NOMO-1 (cell line): ENCODE data around the gene TNFSF12.
A peak's percentile ranks its signal among the peaks of the same experiment; 100 is the strongest.

Experiments used
- DNase-seq, 2 experiments: peaks; one replicate each; lab custom pipeline; 2025; ENCODE audit not compliant: unreplicated experiment in 2 of 2; lab: John Stamatoyannopoulos, UW

Gene TNFSF12

DNA sequence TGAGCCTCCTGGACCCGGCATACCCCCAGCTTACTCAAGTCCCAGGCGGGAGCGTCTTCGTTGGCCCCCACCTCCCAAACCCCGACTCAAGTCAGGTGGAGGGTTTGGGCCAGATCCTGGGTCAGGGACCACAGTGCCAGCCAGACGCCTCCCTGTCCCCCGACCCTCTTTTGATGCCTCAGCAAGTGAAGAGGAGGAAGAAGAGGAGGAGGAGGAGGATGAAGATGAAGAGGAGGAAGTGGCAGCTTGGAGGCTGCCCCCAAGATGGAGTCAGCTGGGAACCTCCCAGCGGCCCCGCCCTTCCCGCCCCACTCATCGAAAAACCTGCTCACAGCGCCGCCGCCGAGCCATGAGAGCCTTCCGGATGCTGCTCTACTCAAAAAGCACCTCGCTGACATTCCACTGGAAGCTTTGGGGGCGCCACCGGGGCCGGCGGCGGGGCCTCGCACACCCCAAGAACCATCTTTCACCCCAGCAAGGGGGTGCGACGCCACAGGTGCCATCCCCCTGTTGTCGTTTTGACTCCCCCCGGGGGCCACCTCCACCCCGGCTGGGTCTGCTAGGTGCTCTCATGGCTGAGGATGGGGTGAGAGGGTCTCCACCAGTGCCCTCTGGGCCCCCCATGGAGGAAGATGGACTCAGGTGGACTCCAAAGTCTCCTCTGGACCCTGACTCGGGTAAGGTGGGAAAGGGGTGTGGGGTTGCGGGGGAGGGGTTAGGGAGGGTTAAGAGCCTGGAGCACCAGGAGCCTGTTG is 14.4 kb downstream of the TNFSF12 start:
- no peak for DNase-seq

DNA sequence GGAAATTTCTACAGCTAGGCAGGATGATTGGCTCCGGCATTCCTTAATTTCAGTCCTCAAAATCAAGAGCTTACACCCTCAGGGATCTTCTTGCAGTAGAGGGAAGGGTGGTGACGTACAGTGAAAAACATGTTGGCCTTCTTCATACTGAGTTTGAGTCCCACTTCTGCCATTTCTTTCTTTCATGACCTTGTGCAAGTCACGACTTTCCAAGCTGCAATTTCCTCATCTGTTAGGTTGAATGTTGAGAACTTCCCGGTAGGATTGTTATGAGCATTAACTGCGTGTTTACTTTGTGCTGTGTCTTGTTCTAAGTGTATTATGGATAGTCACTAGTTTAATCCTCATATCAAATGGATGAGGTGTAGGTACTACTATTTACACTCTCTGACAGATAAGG is 20.7 kb downstream of the TNFSF12 start:
- DNase-seq, result no peak

DNA sequence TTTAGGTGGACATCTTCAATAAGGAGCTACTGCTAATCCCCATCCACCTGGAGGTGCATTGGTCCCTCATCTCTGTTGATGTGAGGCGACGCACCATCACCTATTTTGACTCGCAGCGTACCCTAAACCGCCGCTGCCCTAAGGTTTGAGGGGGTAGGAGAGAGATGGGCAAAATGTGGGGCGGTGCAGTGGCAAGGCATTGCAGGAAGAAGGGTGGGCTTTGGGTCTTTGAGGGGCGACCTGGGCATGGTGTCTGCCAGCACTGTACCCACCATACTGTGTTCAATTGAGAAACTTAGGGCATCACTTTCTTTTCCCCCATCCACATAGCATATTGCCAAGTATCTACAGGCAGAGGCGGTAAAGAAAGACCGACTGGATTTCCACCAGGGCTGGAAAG is 21.5 kb downstream of the TNFSF12 start:
- DNase-seq, result no peak

DNA sequence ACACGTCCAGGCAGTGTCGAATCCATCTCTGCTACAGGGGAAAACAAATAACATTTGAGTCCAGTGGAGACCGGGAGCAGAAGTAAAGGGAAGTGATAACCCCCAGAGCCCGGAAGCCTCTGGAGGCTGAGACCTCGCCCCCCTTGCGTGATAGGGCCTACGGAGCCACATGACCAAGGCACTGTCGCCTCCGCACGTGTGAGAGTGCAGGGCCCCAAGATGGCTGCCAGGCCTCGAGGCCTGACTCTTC is 23.4 kb downstream of the TNFSF12 start:
- no peak for DNase-seq

DNA sequence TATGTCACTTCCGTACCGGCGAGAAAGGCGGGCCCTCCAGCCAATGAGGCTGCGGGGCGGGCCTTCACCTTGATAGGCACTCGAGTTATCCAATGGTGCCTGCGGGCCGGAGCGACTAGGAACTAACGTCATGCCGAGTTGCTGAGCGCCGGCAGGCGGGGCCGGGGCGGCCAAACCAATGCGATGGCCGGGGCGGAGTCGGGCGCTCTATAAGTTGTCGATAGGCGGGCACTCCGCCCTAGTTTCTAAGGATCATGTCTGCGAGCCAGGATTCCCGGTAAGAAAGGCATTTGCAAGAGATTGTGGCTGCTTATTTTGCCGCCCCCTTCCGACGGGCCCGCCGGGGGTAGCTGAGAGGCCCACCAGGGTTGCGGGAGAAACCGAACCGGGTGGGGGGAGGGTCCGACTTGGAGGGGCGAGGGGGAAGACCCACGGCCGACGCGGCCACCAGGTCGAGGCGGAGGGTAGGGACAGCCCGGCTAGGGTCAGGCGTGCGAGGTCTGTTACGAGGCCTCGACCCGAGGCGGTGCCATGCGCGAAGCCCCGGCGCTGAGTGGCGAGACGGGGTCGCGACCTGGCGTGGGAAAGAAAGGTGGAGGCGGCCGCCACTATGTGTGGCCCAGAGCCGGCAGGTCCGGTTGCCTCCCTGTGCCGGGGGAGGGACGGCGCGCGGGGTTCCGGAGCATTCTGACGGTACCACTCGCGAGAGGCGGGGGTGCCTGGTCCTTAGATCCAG is 23.9 kb downstream of the TNFSF12 start:
- peak; percentile 99 for DNase-seq

DNA sequence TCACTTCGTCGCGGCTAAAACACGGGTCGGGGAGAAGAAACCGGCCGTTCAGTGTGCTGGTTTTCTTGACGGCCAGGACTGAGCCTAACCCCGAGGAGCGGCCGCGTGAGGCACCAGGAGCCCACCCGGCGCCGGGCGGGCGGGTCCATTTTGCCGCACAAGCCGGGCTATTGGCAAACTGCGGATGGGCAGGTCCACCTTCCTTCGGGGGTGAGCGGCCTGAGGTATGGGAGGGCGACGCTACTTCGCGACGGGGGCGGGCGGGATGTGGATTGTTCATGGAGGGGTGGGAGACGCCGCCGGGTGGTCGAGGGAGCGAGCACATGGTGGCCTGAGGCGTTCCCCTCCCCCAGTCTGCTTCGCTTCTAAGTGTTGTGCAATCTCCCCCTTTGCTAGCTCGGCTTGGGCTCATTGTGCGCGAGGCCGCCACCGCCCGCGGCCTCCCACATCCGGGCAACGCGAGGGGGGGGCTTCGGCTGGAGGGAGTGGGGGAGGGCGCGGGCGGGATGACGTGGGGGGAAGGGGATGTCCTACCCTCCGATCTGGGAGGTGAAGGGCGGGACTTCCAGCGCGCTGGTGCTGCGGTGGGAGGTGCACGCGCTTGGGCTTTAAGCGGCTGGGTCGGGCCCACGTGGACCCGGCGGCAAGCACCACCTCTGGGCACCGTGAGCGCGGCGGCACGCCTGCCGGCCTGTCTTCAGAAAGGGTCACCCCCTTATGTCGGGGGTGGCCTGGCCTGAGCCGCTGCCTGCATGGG is 24.6 kb downstream of the TNFSF12 start:
- peak; percentile 93 for DNase-seq

DNA sequence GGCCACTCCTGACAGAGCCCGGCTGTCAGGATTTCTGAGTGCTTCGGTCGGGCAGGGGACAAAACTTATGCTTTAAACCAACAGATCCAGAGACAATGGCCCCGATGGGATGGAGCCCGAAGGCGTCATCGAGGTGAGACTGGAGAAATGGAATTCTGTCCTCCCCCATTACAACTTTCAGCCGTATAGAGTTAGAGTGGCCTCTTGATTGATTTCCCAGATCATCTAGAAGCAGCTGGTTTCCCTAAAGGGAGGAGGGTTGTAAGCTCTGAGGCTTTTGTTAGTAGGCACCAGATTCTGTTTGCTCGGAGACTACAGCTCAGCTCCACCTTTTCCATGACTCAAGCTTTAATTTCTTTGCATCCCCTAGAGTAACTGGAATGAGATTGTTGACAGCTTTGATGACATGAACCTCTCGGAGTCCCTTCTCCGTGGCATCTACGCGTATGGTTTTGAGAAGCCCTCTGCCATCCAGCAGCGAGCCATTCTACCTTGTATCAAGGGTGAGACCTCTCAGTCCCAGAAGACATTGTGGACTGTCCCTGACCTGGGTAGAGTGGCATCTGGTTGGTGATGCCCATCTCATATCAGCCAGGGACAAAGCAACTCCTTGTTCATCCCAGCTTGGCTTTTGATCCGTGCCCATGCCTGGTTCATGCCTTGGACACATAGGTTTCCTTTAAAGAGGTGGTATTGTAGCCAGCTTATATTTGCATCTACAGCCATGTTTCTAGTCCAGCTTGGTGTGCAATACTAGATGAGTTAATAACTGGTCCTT is 25.5 kb downstream of the TNFSF12 start:
- peak in 1 of 2 experiments; percentile 10 for DNase-seq

DNA sequence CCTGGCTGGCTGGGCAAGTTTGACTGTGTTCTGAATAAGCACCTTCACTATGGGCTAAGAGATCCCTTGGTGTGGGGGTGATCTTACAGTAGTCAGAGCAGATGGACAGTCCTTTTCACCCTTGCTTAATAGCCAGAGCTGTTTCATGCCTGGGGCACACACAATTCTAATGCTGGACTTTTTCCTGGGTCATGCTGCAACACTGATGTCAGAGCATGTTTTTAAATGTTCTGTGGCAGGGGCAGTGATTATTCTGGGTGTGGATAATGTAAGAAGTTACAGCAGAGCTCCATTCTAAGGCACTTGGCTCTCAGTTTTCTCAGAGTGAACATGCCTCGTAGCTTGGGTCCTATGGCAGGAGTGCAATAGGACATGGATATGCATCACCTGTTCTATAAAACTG is 26.6 kb downstream of the TNFSF12 start:
- DNase-seq, result no peak

DNA sequence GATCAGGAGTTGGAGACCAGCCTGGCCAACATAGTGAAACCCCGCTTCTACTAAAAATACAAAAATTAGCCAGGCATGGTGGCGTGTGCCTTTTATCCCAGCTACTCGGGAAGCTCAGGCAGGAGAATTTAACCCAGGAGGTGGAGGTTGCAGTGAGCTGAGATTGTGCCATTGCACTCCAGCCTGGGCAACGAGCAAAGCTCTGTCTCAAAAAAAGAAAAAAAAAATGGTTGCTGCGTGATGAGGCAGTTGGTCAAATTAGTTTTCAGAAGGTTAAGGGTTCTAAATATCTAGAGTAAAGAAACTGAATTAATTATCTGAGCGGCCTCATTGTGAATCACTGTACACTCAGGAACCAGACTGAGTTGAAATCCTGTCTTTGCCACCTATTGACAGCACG is 27.1 kb downstream of the TNFSF12 start:
- DNase-seq, result no peak

DNA sequence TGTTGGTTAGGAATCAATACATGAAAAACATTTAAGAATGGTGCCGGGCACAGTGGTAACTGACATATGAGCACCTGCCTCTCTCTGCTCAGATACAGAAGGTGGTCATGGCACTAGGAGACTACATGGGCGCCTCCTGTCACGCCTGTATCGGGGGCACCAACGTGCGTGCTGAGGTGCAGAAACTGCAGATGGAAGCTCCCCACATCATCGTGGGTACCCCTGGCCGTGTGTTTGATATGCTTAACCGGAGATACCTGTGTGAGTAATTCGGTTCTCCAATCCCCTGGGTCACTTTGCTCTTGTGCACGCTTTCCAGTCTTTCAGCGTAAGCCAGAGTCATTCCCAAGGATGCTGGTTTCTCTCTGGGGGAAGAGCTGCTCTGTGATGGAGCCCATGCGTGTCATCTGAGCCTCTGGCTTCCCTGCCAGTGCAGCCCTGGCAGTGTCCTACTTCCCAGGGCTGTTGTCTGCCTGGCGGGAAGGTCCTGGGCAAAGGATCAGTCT is 27.6 kb downstream of the TNFSF12 start:
- DNase-seq, result no peak

DNA sequence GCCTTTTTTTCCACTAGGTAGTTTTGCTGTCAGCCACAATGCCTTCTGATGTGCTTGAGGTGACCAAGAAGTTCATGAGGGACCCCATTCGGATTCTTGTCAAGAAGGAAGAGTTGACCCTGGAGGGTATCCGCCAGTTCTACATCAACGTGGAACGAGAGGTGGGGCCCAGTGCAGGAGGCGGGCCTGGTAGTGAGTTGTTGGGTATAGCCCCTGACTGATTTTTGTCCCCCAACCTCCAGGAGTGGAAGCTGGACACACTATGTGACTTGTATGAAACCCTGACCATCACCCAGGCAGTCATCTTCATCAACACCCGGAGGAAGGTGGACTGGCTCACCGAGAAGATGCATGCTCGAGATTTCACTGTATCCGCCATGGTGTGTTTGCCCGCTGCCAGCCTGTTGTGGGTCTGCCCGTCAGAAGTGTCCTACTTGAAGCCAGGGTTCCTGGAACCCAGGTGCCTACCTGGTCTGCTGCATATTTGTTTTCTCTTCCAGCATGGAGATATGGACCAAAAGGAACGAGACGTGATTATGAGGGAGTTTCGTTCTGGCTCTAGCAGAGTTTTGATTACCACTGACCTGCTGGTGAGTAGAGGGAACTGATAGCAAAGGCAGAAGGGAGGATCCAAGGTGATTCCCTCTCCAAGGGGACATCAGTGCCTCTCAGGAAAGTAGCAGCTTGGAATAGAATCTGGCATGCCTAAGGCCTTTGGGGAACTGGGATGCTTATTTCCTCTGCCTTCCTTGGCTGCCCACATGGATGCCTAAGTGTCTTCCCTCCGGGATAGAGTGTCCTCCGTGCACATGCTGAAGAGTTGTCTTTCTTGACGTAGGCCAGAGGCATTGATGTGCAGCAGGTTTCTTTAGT is 28.7 kb downstream of the TNFSF12 start:
- DNase-seq, result no peak

DNA sequence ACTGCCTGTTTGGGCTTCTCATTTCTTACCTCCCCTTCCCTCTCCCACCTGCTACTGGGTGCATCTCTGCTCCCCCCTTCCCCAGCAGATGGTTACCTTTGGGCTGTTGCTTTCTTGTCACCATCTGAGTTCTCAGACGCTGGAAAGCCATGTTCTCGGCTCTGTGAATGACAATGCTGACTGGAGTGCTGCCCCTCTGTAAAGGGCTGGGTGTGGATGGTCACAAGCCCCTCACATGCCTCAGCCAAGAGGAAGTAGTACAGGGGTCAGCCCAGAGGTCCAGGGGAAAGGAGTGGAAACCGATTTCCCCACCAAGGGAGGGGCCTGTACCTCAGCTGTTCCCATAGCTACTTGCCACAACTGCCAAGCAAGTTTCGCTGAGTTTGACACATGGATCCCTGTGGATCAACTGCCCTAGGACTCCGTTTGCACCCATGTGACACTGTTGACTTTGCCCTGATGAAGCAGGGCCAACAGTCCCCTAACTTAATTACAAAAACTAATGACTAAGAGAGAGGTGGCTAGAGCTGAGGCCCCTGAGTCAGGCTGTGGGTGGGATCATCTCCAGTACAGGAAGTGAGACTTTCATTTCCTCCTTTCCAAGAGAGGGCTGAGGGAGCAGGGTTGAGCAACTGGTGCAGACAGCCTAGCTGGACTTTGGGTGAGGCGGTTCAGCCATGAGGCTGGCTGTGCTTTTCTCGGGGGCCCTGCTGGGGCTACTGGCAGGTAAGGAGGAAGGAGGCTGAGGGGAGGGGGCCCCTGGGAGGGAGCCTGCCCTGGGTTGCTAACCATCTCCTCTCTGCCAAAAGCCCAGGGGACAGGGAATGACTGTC is 30.4 kb downstream of the TNFSF12 start, which contains the start of gene CD68:
CD68 (plus strand) TSS at position 638 of the 833 bp plus-strand sequence; CDS start at position 678, 40 bp downstream.
- DNase-seq, result peak; percentile 97 to 99

DNA sequence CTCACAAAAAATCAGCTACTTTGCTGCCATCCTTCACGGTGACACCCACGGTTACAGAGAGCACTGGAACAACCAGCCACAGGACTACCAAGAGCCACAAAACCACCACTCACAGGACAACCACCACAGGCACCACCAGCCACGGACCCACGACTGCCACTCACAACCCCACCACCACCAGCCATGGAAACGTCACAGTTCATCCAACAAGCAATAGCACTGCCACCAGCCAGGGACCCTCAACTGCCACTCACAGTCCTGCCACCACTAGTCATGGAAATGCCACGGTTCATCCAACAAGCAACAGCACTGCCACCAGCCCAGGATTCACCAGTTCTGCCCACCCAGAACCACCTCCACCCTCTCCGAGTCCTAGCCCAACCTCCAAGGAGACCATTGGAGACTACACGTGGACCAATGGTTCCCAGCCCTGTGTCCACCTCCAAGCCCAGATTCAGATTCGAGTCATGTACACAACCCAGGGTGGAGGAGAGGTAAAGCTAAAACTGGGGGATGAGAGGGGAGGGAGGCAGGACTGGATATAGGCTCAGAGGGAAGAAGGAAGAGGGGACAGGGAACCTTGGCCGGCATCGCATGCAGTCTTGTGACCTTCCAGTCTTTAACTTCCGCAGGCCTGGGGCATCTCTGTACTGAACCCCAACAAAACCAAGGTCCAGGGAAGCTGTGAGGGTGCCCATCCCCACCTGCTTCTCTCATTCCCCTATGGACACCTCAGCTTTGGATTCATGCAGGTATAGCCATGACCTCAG is 31.2 kb downstream of the TNFSF12 start:
- DNase-seq, result peak in 1 of 2 experiments; percentile 55

DNA sequence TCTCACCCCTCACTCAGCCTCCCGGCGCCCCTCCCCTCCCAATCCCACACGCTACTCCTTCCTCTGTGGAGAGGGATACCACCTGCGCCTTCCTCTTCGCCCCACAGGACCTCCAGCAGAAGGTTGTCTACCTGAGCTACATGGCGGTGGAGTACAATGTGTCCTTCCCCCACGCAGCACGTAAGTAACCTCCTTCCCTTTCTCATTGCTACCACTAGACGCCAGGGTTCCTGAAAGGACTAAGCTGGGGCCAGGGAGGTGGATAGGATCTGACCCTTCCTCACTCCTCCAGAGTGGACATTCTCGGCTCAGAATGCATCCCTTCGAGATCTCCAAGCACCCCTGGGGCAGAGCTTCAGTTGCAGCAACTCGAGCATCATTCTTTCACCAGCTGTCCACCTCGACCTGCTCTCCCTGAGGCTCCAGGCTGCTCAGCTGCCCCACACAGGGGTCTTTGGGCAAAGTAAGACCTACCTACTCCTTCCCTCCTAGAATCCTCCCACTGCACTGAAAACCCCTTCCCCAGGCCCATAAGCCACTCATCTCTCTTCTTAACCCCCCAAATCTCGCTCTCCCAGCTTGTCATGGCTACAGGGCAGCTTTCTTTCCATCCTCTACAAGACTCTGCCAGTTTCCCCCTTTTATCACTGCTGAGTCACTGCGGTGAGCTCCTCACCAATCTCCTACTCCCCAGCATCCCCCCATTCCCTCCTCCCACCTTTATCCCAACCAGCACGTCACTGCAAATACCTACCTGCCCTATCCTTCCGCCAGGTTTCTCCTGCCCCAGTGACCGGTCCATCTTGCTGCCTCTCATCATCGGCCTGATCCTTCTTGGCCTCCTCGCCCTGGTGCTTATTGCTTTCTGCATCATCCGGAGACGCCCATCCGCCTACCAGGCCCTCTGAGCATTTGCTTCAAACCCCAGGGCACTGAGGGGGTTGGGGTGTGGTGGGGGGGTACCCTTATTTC is 32.0 kb downstream of the TNFSF12 start:
- no peak for DNase-seq

DNA sequence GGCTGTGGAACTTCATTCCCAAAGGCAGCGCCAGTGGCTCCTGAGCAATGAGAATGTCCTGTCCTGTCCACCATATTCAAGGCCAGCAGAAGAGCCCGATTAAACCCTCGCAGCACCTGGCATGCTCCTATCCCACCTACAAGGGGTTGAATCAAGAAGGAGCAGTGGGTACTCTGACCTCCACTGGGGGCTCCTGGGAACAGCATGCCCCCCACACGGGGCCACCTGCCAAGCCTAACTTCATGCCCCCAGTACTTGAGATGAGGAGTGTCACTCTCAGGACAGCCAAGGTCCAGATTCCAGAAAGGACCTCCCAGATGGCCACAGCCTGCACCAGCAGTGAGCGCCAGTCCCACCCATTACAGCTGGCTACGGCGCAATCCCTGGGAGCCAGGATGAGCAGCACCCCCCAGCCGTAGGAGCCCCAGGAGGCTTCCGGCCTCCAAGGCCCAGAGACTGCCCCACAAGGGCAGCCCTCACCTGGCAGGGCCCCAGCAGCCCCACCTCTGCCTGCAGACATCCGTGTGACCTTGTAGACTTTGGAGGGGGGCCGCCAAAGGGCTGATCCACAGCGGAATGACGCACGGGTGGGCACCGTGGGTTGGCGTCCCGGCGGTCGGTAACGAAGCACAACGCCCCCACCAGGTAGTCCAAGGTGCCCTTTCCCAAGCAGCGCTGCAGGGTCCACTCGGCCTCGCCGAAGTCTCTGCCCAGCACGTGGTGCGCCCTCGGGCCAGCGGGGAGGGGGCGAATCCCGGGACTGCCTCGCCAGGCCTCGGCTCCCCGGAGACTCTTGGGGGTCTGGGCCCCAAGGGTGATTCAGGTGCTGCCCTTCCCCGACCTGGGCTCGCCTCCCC is 33.8 kb downstream of the TNFSF12 start:
- no peak for DNase-seq
